ENCODE measurements around the gene DPYD.

GRCh38 chr1:97378596-97378995 lies 542.2 kb downstream of the DPYD start:
- TF ChIP-seq CTCF (IDR thresholded peaks at IDR 0.05; ENCODE audit: low read length) (no peak), EZH2 (optimal IDR thresholded peaks at IDR 0.05; ENCODE audit: low read depth, low read length) (no peak), EZH2phosphoT487 (IDR thresholded peaks at IDR 0.05; ENCODE audit: low read length) (no peak)
